ENCODE results near the gene HLTF.

DNA sequence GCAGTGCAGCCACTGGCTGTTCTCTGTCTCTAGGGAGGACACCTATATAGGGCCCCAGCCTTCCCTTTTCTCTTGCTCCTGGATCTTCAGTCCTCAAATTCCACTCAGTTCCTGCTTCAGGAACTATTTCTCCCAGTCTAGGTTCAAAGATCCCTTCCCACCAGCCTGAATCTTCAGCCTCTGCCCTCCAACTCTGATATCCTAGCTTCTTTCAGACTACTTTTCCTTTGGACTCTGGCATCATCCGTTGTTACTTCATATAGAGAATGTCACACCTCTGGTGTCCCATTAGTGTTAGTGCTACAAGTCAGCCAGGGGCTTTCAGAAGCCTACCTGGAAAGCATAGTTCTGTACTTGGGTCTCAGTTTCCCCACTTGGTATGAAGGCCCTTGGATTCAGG, 33.1 kb upstream of the HLTF start:
- TF ChIP-seq, protein P1, sequence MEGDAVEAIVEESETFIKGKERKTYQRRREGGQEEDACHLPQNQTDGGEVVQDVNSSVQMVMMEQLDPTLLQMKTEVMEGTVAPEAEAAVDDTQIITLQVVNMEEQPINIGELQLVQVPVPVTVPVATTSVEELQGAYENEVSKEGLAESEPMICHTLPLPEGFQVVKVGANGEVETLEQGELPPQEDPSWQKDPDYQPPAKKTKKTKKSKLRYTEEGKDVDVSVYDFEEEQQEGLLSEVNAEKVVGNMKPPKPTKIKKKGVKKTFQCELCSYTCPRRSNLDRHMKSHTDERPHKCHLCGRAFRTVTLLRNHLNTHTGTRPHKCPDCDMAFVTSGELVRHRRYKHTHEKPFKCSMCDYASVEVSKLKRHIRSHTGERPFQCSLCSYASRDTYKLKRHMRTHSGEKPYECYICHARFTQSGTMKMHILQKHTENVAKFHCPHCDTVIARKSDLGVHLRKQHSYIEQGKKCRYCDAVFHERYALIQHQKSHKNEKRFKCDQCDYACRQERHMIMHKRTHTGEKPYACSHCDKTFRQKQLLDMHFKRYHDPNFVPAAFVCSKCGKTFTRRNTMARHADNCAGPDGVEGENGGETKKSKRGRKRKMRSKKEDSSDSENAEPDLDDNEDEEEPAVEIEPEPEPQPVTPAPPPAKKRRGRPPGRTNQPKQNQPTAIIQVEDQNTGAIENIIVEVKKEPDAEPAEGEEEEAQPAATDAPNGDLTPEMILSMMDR (IDR thresholded peaks at IDR 0.05), result no peak
- no peak for TF ChIP-seq POLR2A (IDR thresholded peaks at IDR 0.05)
